ENCODE measurements around the gene FSTL1. TPM values are rescaled to one million over a fixed set of nuclear protein-coding genes. Genes with fewer than 3 reads are reported as not detected.

The FSTL1 gene
- total RNA-seq, 3 donors from 2014 or later (not counting 1 experiment from before 2014, with no cell fraction given) = 1.1 to 1.9 (median 1.4) TPM

GRCh38 chr3:120428924-120429323 is 21.9 kb downstream of the FSTL1 start:
- DNase-seq = no peak
- Mint-ChIP-seq H3K4me1 (no peaks in the 10 kb centered on the region), H3K27me3 (ENCODE audit: low read depth in 2 of 2) (peaks cover 0 to 25% of the 10 kb centered on the region in 2 donors), H3K27ac (no peak overlapping the region), H3K4me3 (no peak overlapping the region), H3K36me3 (no peaks in the 10 kb centered on the region), H3K9me3 (no peaks in the 10 kb centered on the region)
- no peak overlapping the region for H3K4me3 ChIP-seq (ENCODE audit: low read length)
- no peaks in the 10 kb centered on the region for H3K9me3 ChIP-seq (ENCODE audit: control insufficient read depth, insufficient read depth, low read length)
- H3K4me1 ChIP-seq (ENCODE audit: control insufficient read depth, insufficient read depth, low read length) = no peaks in the 10 kb centered on the region
- TF ChIP-seq CTCF (IDR thresholded peaks at IDR 0.05) = no peak
- no peak for ATAC-seq
- no peaks in the 10 kb centered on the region for H3K27me3 ChIP-seq (ENCODE audit: control insufficient read depth, insufficient read depth, low read length)
- H3K27ac ChIP-seq (ENCODE audit: low read length) = no peak overlapping the region
- intact Hi-C loops (cut with micrococcal nuclease) = no loop called here
- WGBS (ENCODE audit: insufficient coverage) = 89% methylated on average over 2 of the region's 2 CpGs
- no peaks in the 10 kb centered on the region for H3K36me3 ChIP-seq (ENCODE audit: control insufficient read depth, insufficient read depth, low read length)

DNA sequence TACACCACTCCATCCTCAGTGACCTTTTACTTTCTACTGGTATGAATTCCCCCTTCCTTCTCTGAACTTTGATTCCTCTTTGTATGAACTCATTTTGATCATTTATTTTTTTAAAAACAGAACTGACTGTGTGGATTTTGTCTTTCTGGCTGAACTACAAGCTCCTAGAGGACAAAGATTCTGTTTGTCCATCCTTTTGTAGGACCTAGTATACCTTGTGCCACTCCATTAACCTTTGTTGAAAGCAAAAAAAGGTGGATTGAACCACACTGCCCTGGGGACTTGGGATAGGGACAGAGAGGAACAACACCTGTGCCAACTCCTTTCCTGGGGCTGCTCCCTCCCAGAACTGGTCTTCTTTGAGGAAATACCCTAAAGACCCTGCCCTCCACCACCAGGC is 23.6 kb downstream of the FSTL1 start:
- H3K36me3 ChIP-seq (ENCODE audit: control insufficient read depth, insufficient read depth, low read length) = no peaks in the 10 kb centered on the region
- Mint-ChIP-seq H3K4me1 (no peaks in the 10 kb centered on the region), H3K27ac (no peak overlapping the region), H3K9me3 (no peaks in the 10 kb centered on the region), H3K4me3 (no peak overlapping the region), H3K27me3 (ENCODE audit: low read depth in 2 of 2) (peaks cover 0 to 18% of the 10 kb centered on the region in 2 donors), H3K36me3 (no peaks in the 10 kb centered on the region)
- no peak overlapping the region for H3K27ac ChIP-seq (ENCODE audit: low read length)
- no peak for DNase-seq
- H3K4me3 ChIP-seq (ENCODE audit: low read length) = no peak overlapping the region
- H3K9me3 ChIP-seq (ENCODE audit: control insufficient read depth, insufficient read depth, low read length) = no peaks in the 10 kb centered on the region
- no peaks in the 10 kb centered on the region for H3K4me1 ChIP-seq (ENCODE audit: control insufficient read depth, insufficient read depth, low read length)
- TF ChIP-seq CTCF (IDR thresholded peaks at IDR 0.05) = no peak
- ATAC-seq = no peak
- H3K27me3 ChIP-seq (ENCODE audit: control insufficient read depth, insufficient read depth, low read length) = no peaks in the 10 kb centered on the region
- intact Hi-C loops (cut with micrococcal nuclease) = no loop called here

DNA sequence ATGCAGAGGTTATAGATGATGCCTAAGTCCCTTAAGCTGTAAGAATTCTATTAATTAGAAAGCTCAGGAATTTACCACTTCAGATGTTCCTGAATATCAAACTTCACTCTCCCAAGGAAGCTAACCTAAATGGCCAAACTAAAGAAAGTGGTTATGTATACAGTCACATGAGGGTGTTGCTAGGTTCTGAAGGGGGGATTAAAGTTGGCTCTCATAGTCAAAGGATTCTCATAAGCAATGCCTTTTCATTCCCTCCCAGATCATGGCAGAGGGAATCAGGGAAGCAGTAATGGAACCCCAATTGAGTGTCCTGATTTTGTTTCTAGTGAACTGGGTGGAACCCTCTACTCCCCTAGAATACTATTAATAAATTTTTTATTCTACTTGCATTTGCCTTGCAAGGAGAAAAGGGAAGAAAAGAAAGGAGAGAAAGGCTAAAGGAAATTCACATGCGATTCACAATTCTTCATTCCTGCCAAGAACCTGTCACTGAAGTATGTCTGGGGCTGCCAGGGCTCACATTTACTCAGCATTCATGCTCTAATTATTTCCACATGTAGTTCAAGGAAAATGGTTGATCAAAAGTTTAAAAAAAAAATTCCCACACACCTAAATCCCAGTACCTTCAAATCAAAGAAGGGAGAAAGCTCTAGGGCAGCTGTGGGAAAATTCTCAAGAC is 25.1 kb downstream of the FSTL1 start:
- H3K4me1 Mint-ChIP-seq = no peaks in the 10 kb centered on the region
- no peaks in the 10 kb centered on the region for H3K27me3 ChIP-seq (ENCODE audit: control insufficient read depth, insufficient read depth, low read length)
- no peaks in the 10 kb centered on the region for H3K36me3 ChIP-seq (ENCODE audit: control insufficient read depth, insufficient read depth, low read length)
- WGBS (ENCODE audit: insufficient coverage) = 100% methylated on average over 1 of the region's 1 CpG
- no peak for TF ChIP-seq CTCF (IDR thresholded peaks at IDR 0.05)
- no peak for DNase-seq
- H3K4me3 ChIP-seq (ENCODE audit: low read length) = no peak overlapping the region
- H3K9me3 Mint-ChIP-seq = no peaks in the 10 kb centered on the region
- H3K36me3 Mint-ChIP-seq = no peaks in the 10 kb centered on the region
- ATAC-seq = no peak
- H3K27ac Mint-ChIP-seq = no peak overlapping the region
- intact Hi-C loops (cut with micrococcal nuclease) = no loop called here
- no peak overlapping the region for H3K27ac ChIP-seq (ENCODE audit: low read length)
- H3K27me3 Mint-ChIP-seq (ENCODE audit: low read depth in 2 of 2) = peaks cover 0 to 18% of the 10 kb centered on the region in 2 donors
- H3K9me3 ChIP-seq (ENCODE audit: control insufficient read depth, insufficient read depth, low read length) = no peaks in the 10 kb centered on the region
- no peaks in the 10 kb centered on the region for H3K4me1 ChIP-seq (ENCODE audit: control insufficient read depth, insufficient read depth, low read length)
- no peak overlapping the region for H3K4me3 Mint-ChIP-seq

GRCh38 chr3:120424976-120425570 is 25.7 kb downstream of the FSTL1 start:
- no peaks in the 10 kb centered on the region for H3K4me1 Mint-ChIP-seq
- no peak overlapping the region for H3K27ac Mint-ChIP-seq
- Histone ChIP-seq H3K4me3 (ENCODE audit: low read length) (no peak overlapping the region), H3K27me3 (ENCODE audit: control insufficient read depth, insufficient read depth, low read length) (no peaks in the 10 kb centered on the region), H3K9me3 (ENCODE audit: control insufficient read depth, insufficient read depth, low read length) (no peaks in the 10 kb centered on the region), H3K4me1 (ENCODE audit: control insufficient read depth, insufficient read depth, low read length) (no peaks in the 10 kb centered on the region), H3K27ac (ENCODE audit: low read length) (no peak overlapping the region), H3K36me3 (ENCODE audit: control insufficient read depth, insufficient read depth, low read length) (no peaks in the 10 kb centered on the region)
- ATAC-seq (no peak), DNase-seq (no peak)
- no peaks in the 10 kb centered on the region for H3K36me3 Mint-ChIP-seq
- intact Hi-C loops (cut with micrococcal nuclease) = no loop called here
- peaks cover 0 to 18% of the 10 kb centered on the region in 2 donors for H3K27me3 Mint-ChIP-seq (ENCODE audit: low read depth in 2 of 2)
- no peaks in the 10 kb centered on the region for H3K9me3 Mint-ChIP-seq
- WGBS (ENCODE audit: insufficient coverage) = 71% methylated on average over 5 of the region's 5 CpGs
- H3K4me3 Mint-ChIP-seq = no peak overlapping the region
- no peak for TF ChIP-seq CTCF (IDR thresholded peaks at IDR 0.05)

All from natural killer cell (primary cell).